ENCODE measurements around the gene WFDC1. TPM values are rescaled to one million over a fixed set of nuclear protein-coding genes. Genes with fewer than 3 reads are reported as not detected.

WFDC1 gene
- total and polyA plus RNA-seq, 4 donors, result 6.5 to 14.8 (median 11.4) TPM

GRCh38 chr16:84378099-84378498, 83.4 kb downstream of the WFDC1 start:
- DNase-seq, result no peak
- peaks cover 0 to 6% (median 3%) of the 10 kb centered on the region in 5 donors for H3K4me1 ChIP-seq (ENCODE audit: control insufficient read depth in 5 of 5, insufficient read depth in 5 of 5, low read length in 5 of 5)
- H3K27me3 ChIP-seq (ENCODE audit: control insufficient read depth in 3 of 3, insufficient read depth in 3 of 3, low read length in 2 of 3), result no peaks in the 10 kb centered on the region
- H3K36me3 ChIP-seq (ENCODE audit: control insufficient read depth in 4 of 4, insufficient read depth in 4 of 4, low read length in 4 of 4), result no peaks in the 10 kb centered on the region
- ATAC-seq (ENCODE audit: insufficient read depth, low FRiP score), result no peak
- 91% methylated on average over 7 of the region's 7 CpGs for WGBS, 2 donors
- H3K9me3 ChIP-seq (ENCODE audit: control insufficient read depth in 4 of 4, insufficient read depth in 3 of 4, low read length in 3 of 4), result peaks cover 0 to 1% (median 0%) of the 10 kb centered on the region in 4 donors
- no peak for TF ChIP-seq CTCF (IDR thresholded peaks at IDR 0.05; ENCODE audit: control extremely low read depth, extremely low read depth)
- peak overlapping the region in 1 of 2 donors; percentile 23 for H3K27ac ChIP-seq (ENCODE audit: low read depth in 1 of 2, low read length in 1 of 2)
- no peak overlapping the region for H3K4me3 ChIP-seq
- no peak overlapping the region for H3K9ac ChIP-seq (ENCODE audit: insufficient read depth in 1 of 2, low read length in 2 of 2)

- no peak overlapping the region for H3K4me3 ChIP-seq
- peaks cover 0 to 2% (median 0%) of the 10 kb centered on the region in 4 donors for H3K9me3 ChIP-seq (ENCODE audit: control insufficient read depth in 4 of 4, insufficient read depth in 3 of 4, low read length in 3 of 4)
- no peak for ATAC-seq (ENCODE audit: insufficient read depth, low FRiP score)
- DNase-seq, result no peak
- peaks cover 0 to 5% (median 3%) of the 10 kb centered on the region in 5 donors for H3K4me1 ChIP-seq (ENCODE audit: control insufficient read depth in 5 of 5, insufficient read depth in 5 of 5, low read length in 5 of 5)
- 70 to 85% methylated on average over 13 of the region's 13 CpGs for WGBS, 2 donors
- H3K36me3 ChIP-seq (ENCODE audit: control insufficient read depth in 4 of 4, insufficient read depth in 4 of 4, low read length in 4 of 4), result no peaks in the 10 kb centered on the region
- H3K27ac ChIP-seq (ENCODE audit: low read depth in 1 of 2, low read length in 1 of 2), result peak overlapping the region in 1 of 2 donors; percentile 17
- no peak overlapping the region for H3K9ac ChIP-seq (ENCODE audit: insufficient read depth in 1 of 2, low read length in 2 of 2)
- no peaks in the 10 kb centered on the region for H3K27me3 ChIP-seq (ENCODE audit: control insufficient read depth in 3 of 3, insufficient read depth in 3 of 3, low read length in 2 of 3)
- no peak for TF ChIP-seq CTCF (IDR thresholded peaks at IDR 0.05; ENCODE audit: control extremely low read depth, extremely low read depth)
Measured at GRCh38 chr16:84378567-84378966, 83.9 kb downstream of the WFDC1 start.

- H3K9ac ChIP-seq (ENCODE audit: insufficient read depth in 1 of 2, low read length in 2 of 2), result no peak overlapping the region
Measured at GRCh38 chr16:84379008-84379708, 84.5 kb downstream of the WFDC1 start.

More at GRCh38 chr16:84379008-84379708, 84.5 kb downstream of the WFDC1 start:
- WGBS, 2 donors, result 62 to 75% methylated on average over 11 of the region's 11 CpGs
- DNase-seq (no peak), ATAC-seq (ENCODE audit: insufficient read depth, low FRiP score) (peak; percentile 13)
- Histone ChIP-seq H3K27ac (ENCODE audit: low read depth in 1 of 2, low read length in 1 of 2) (no peak overlapping the region), H3K4me1 (ENCODE audit: control insufficient read depth in 5 of 5, insufficient read depth in 5 of 5, low read length in 5 of 5) (peaks cover 0 to 5% (median 2%) of the 10 kb centered on the region in 5 donors), H3K9me3 (ENCODE audit: control insufficient read depth in 4 of 4, insufficient read depth in 3 of 4, low read length in 3 of 4) (peaks cover 0 to 2% (median under 1%) of the 10 kb centered on the region in 4 donors), H3K36me3 (ENCODE audit: control insufficient read depth in 4 of 4, insufficient read depth in 4 of 4, low read length in 4 of 4) (no peaks in the 10 kb centered on the region), H3K27me3 (ENCODE audit: control insufficient read depth in 3 of 3, insufficient read depth in 3 of 3, low read length in 2 of 3) (no peaks in the 10 kb centered on the region), H3K4me3 (no peak overlapping the region)
- no peak for TF ChIP-seq CTCF (IDR thresholded peaks at IDR 0.05; ENCODE audit: control extremely low read depth, extremely low read depth)

Small RNA genes lying within 50 kb of the gene (small RNA-seq; reads per million reads assigned to genes)
- not detected for gene RNA5SP433 (ENCODE audit: low replicate concordance)

Other genes starting within 250 kb of the WFDC1 start
- gene MBTPS1, start 177.9 kb upstream of the WFDC1 start, total RNA-seq, result 100 to 1,000 TPM in 1 of 2 donors, 10 to 100 TPM in 1; 87.7 to 130 TPM
- 10 to 100 TPM; 45.5 to 48.3 TPM for gene MBTPS1, start 177.9 kb upstream of the WFDC1 start, polyA plus RNA-seq
- gene HSDL1, start 149.7 kb upstream of the WFDC1 start, total RNA-seq, result 10 to 100 TPM; 17.4 to 41.3 TPM
- gene HSDL1, start 149.7 kb upstream of the WFDC1 start, polyA plus RNA-seq, result 10 to 100 TPM; 12.6 to 16.0 TPM
- gene DNAAF1, start 149.6 kb upstream of the WFDC1 start, total RNA-seq, result 10 to 100 TPM; 12.5 to 38.5 TPM
- 10 to 100 TPM; 11.5 to 12.3 TPM for gene DNAAF1, start 149.6 kb upstream of the WFDC1 start, polyA plus RNA-seq
- 10 to 100 TPM; 42.3 to 53.1 TPM for gene TAF1C, start 107.8 kb upstream of the WFDC1 start, total RNA-seq
- 10 to 100 TPM; 36.1 to 44.2 TPM for gene TAF1C, start 107.8 kb upstream of the WFDC1 start, polyA plus RNA-seq
- under 1 TPM; 0.71 to 0.83 TPM for gene ADAD2, start 103.7 kb upstream of the WFDC1 start, total RNA-seq
- gene ADAD2, start 103.7 kb upstream of the WFDC1 start, polyA plus RNA-seq, result under 1 TPM; 0.06 to 0.14 TPM
- not detected for gene KCNG4, start 54.9 kb upstream of the WFDC1 start, total RNA-seq
- gene KCNG4, start 54.9 kb upstream of the WFDC1 start, polyA plus RNA-seq, result not detected
- gene ATP2C2, start 73.7 kb downstream of the WFDC1 start, total RNA-seq, result 10 to 100 TPM; 50.0 to 96.8 TPM
- gene ATP2C2, start 73.7 kb downstream of the WFDC1 start, polyA plus RNA-seq, result 10 to 100 TPM; 21.3 to 25.0 TPM
- gene MEAK7, start 209.8 kb downstream of the WFDC1 start, total RNA-seq, result 10 to 100 TPM; 15.7 to 16.9 TPM
- 1 to 10 TPM; 4.8 to 6.7 TPM for gene MEAK7, start 209.8 kb downstream of the WFDC1 start, polyA plus RNA-seq